HUES6 (cell line): Measurements from ENCODE around the gene RBMS1.

ENCODE experiments used
- H3K27ac ChIP-seq: 2 replicates; pipeline ENCODE4 v1.7.0; 2013; ENCODE audit warnings: low read depth, mild to moderate bottlenecking, low read length, inconsistent platforms
- H3K27me3 ChIP-seq: 2 replicates; pipeline ENCODE4 v1.6.1; 2013; ENCODE audit warnings: low read length; ENCODE audit not compliant: control insufficient read depth, insufficient read depth
- H3K36me3 ChIP-seq: 2 replicates; pipeline ENCODE4 v1.6.1; 2013; ENCODE audit warnings: low read length; ENCODE audit not compliant: control insufficient read depth, insufficient read depth
- H3K4me1 ChIP-seq: 2 replicates; pipeline ENCODE4 v1.6.1; 2013; ENCODE audit warnings: low read length; ENCODE audit not compliant: control insufficient read depth, insufficient read depth
- H3K4me3 ChIP-seq: 2 replicates; pipeline ENCODE4 v1.5.1; 2013; ENCODE audit warnings: low read depth, low read length
- H3K9ac ChIP-seq: one replicate; pipeline ENCODE4 v1.6.1; 2013; ENCODE audit warnings: mild to moderate bottlenecking, low read length
- H3K9me3 ChIP-seq: 2 replicates; pipeline ENCODE4 v1.6.1; 2013; ENCODE audit warnings: low read depth, low read length; ENCODE audit not compliant: control insufficient read depth, insufficient read depth

Gene RBMS1

DNA sequence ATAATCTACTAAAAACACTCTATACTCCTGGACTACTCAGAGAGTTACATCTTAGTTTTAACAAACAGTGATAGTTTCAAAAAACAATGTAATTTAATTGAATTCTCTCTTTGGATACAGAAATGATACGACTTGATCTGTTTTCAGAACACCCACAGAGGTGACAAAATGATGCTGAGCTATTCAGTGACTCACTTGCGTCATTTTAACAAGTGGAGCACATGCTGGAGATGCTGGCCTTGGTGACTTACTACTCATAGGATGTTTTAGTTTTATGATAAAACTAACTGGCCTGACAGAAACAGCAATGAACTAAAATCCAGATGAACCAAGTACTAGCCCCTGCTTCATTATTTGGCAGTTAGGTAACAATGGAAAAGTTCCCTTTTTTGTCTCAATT is 192.2 kb downstream of the RBMS1 start:
- peaks cover 26% of the 10 kb centered on the region for H3K36me3 ChIP-seq
- no peak overlapping the region for H3K9ac ChIP-seq
- no peak overlapping the region for H3K27ac ChIP-seq
- no peaks in the 10 kb centered on the region for H3K27me3 ChIP-seq
- H3K4me1 ChIP-seq = 0 out of 2 replicates have a peak, but pooled peaks cover 4% of the 10 kb centered on the region
- H3K9me3 ChIP-seq = no peaks in the 10 kb centered on the region
- H3K4me3 ChIP-seq = no peak overlapping the region

DNA sequence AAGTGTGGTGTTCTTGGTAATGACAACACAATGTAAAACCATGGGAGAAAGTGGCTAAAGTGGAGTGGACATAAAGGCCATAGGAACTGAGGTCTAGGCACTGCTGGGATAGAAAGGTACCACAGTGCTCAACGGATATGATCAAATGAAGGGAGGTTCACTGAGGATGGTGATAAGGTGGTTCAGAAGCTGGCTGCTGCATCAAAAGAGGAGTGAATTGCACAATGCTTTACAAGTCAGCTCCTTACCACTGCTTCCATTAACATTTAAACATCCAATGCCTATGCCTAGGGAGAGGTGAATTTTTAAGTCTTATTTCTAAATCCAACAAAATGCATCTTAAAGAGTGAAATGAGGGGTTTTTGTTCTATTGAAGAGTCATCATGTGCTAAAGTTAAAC is 193.4 kb downstream of the RBMS1 start:
- Histone ChIP-seq H3K4me1 (0 out of 2 replicates have a peak, but pooled peaks cover 4% of the 10 kb centered on the region), H3K9ac (no peak overlapping the region), H3K36me3 (peaks cover 23% of the 10 kb centered on the region), H3K27me3 (no peaks in the 10 kb centered on the region), H3K27ac (no peak overlapping the region), H3K9me3 (no peaks in the 10 kb centered on the region), H3K4me3 (no peak overlapping the region)

DNA sequence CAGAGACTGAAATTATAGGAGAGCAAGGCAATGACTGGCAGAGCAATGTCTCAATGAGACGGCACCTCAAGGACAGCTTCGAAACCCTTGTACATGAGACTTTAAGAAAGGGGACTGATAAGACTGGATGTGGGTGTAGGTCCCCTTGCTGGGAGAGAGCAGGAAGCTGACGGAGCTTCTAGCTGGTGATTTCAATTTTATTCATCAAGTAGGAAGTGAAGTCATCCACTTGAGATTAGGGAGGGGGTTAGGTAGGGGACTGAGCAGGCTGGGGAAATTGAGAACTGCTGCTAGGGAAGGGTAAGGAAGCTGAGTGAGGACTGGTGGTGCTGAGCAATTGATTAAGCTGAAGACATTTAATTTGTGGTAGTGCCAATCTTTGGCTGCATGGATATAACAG is 194.1 kb downstream of the RBMS1 start:
- Histone ChIP-seq H3K27me3 (no peaks in the 10 kb centered on the region), H3K4me1 (0 out of 2 replicates have a peak, but pooled peaks cover 4% of the 10 kb centered on the region), H3K9ac (no peak overlapping the region), H3K36me3 (peaks cover 22% of the 10 kb centered on the region), H3K9me3 (no peaks in the 10 kb centered on the region), H3K27ac (no peak overlapping the region), H3K4me3 (no peak overlapping the region)

DNA sequence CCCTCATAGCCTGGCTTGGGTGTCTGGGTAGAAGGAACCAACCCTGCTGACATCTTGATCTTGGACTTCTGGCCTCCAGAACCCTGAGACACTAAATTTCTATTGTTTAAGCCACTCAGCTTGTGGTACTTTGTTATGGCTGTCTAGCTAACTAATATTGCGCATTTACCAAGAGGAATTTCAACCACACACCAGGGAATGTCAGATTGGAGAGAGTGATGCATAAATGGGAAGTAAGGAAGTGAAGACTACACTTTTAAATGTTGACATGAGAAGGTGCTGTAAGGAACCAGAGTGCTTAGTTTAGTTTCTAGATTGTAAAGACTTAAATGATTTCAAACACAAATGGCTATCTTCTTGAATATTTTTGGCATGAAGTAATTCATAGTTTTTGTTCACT is 194.6 kb downstream of the RBMS1 start:
- Histone ChIP-seq H3K9ac (no peak overlapping the region), H3K4me1 (0 out of 2 replicates have a peak, but pooled peaks cover 4% of the 10 kb centered on the region), H3K4me3 (no peak overlapping the region), H3K27ac (no peak overlapping the region), H3K9me3 (no peaks in the 10 kb centered on the region), H3K27me3 (no peaks in the 10 kb centered on the region), H3K36me3 (peaks cover 22% of the 10 kb centered on the region)

DNA sequence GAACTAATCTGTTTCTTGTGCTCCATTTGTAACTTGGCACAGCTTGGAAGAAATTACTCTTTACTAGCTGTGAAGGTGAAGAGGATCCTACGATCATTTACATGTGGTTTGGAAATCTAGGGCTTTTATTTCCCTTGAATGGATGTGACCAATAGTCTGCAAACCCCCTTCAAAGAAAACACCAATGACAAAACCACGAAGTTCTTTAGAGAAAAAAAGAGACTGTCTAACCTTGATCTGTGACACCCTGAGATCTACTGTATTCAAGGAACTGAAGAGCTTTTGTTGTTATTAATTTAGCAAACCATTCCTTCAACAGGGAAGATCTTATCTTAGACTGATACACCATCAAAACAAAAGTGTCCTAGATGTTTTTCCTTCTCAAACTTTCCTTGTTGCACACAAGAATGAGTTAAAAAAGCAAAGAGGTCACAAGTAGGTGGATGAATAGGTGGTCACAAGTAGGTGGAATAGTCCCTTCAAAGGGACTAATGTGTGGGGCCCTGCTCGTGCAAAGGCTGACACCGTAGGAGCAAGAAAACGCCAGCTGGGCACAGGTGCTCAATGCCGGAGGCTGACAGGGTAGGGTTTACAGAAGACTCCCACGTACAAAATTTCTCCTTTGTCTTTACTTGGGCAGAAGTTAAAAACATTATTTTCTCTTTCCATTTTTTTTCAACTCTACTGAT is 197.9 kb downstream of the RBMS1 start:
- H3K4me1 ChIP-seq = peaks cover 4% of the 10 kb centered on the region; the same call in 1 of the 2 replicates
- H3K9ac ChIP-seq = no peak overlapping the region
- H3K9me3 ChIP-seq = no peaks in the 10 kb centered on the region
- H3K36me3 ChIP-seq = peaks cover 18% of the 10 kb centered on the region
- no peak overlapping the region for H3K4me3 ChIP-seq
- no peaks in the 10 kb centered on the region for H3K27me3 ChIP-seq
- H3K27ac ChIP-seq = no peak overlapping the region

DNA sequence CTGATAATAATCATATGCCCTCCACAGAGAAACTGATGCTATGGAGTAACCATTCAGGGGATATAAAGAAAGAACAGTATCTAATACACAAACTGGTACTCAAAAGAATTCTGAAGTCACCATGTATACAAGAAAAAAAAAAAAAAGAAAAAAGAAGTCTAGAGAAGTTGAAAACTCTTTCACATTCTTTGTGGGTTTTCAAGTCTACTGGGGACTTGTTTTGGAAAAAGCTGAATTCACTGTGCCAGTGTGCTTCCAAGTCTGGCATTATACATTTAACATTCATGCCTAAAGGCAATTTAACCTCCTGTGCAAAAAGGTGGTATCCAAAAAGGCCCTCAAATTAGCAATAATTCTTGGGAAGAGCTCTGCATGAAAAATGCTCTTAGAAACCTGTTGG is 198.7 kb downstream of the RBMS1 start:
- no peak overlapping the region for H3K9ac ChIP-seq
- H3K27ac ChIP-seq = no peak overlapping the region
- peaks cover 4% of the 10 kb centered on the region; the same call in 1 of the 2 replicates for H3K4me1 ChIP-seq
- H3K9me3 ChIP-seq = no peaks in the 10 kb centered on the region
- no peak overlapping the region for H3K4me3 ChIP-seq
- H3K36me3 ChIP-seq = peaks cover 14% of the 10 kb centered on the region
- no peaks in the 10 kb centered on the region for H3K27me3 ChIP-seq

DNA sequence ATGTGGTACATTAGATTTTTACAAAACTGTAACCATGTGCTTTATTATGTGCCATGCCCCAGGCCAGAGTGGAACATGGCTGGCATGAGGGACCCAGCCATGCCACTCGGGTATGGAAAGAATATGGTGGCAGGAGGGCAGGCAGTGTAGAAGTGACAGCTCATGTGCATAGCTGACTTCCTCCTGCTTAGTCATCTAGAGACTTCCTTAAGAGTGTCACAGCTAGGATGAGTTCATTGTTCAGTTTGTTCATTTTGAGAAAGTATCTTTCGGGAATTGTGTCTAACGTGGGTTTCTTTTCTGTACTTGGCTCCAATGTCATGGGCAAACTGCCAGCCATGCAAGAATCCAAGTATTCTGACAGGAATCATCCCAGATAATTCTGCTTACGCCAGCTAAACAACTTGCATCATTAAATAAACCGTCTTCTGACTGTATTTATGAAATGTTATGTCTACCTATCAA is 199.2 kb downstream of the RBMS1 start:
- no peak overlapping the region for H3K27ac ChIP-seq
- no peak overlapping the region for H3K9ac ChIP-seq
- H3K9me3 ChIP-seq = no peaks in the 10 kb centered on the region
- no peaks in the 10 kb centered on the region; the same call in 1 of the 2 replicates for H3K4me1 ChIP-seq
- no peaks in the 10 kb centered on the region for H3K27me3 ChIP-seq
- H3K4me3 ChIP-seq = no peak overlapping the region
- peaks cover 13% of the 10 kb centered on the region for H3K36me3 ChIP-seq

DNA sequence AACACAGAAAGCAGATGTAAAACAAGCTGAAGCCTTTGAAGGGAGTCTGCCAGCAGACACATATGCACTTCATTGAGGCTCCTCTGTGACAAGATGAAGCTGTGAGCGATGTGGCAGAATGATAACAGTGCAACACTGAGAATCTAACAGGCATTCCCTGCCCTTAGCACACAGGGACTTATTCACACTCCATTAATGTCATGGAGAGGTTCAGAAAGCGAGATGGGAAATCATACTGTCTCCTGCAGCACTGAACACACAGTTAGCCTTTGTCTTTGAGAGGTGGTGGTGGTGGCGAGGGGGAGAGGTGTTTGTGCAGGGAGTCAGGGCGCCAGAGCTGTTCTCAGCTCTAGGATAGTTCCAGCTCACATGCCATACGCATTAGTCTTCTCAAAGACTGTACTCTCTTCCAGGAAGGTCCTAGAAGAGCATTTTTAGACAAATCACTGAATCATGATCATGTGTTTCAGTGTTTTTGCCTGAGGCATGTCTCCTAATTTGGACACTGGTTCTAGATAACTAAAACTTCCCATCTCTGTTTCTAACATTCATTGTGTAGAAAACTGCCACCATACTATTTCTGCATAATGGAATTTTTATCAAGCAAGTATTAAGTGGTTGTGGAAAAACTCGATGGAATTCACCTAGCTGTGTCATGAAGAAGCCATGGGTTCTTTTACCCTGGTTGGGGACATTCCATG is 200.1 kb downstream of the RBMS1 start:
- Histone ChIP-seq H3K36me3 (peaks cover 14% of the 10 kb centered on the region), H3K27me3 (no peaks in the 10 kb centered on the region), H3K27ac (no peak overlapping the region), H3K9me3 (no peaks in the 10 kb centered on the region), H3K9ac (no peak overlapping the region), H3K4me1 (no peaks in the 10 kb centered on the region; the same call in 1 of the 2 replicates), H3K4me3 (no peak overlapping the region)

DNA sequence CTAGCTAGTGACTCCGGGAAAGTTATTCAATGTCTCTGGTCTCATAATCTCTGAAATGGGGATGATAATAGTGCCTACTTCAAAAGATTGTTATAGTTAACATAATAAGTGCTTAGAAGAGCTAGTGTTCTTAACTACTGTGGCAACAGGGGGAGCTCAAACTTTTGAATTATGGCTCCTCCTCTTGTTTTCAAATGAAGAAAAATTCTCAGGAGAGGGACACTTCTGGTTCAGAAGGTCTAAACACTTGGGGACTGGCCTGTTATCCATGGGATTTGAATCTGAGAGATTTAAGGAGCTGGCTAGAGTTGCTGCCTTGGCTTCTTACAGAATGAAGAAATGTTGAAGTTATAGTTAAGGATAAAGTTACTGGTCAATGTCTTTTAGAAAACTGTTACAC is 201.4 kb downstream of the RBMS1 start:
- Histone ChIP-seq H3K9ac (no peak overlapping the region), H3K36me3 (peaks cover 8% of the 10 kb centered on the region; the same call in 1 of the 2 replicates), H3K27me3 (no peaks in the 10 kb centered on the region), H3K27ac (no peak overlapping the region), H3K9me3 (no peaks in the 10 kb centered on the region), H3K4me1 (no peaks in the 10 kb centered on the region; the same call in 1 of the 2 replicates), H3K4me3 (no peak overlapping the region)

DNA sequence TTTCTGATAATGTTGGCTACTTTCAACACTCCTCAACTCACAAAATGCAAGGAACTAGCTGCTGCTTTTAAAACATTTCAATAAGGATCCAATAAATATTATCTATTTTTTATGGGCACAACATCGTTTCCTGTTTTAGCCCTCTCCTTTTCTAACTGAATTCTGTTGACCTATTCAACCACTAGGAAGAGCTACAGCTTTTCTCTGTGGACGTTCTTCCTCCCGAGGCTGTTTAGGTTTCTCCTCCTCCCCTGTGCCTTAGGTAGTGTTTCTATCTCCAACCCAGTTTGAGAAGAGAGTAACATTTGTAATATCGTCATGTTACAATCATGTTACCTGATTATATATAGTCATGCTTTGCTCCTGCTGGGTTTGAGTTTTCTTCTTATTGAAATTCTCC is 202.2 kb downstream of the RBMS1 start:
- H3K27me3 ChIP-seq = no peaks in the 10 kb centered on the region
- no peaks in the 10 kb centered on the region for H3K9me3 ChIP-seq
- H3K4me1 ChIP-seq = no peaks in the 10 kb centered on the region; the same call in 1 of the 2 replicates
- no peak overlapping the region for H3K9ac ChIP-seq
- no peak overlapping the region for H3K4me3 ChIP-seq
- no peak overlapping the region for H3K27ac ChIP-seq
- peaks cover 15% of the 10 kb centered on the region for H3K36me3 ChIP-seq

DNA sequence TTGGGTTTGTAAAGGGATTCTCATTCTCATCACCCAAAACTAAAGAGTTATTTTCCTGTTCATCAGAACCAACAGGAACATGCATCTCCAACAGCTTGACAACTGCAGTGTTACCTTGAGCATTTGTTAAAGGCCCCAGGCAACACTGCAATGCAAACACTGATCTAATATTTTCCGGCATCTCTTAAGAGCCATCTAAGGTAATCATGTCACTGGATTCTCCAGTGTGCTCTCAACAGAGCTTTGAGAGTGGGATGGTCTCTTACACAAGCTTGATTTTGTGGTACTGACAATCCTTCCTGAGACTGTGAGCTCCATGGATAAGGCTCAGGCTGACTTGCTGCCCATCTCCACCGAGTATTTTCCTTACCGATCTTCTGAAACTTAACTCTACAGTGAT is 203.0 kb downstream of the RBMS1 start:
- Histone ChIP-seq H3K27ac (no peak overlapping the region), H3K27me3 (no peaks in the 10 kb centered on the region), H3K9me3 (no peaks in the 10 kb centered on the region), H3K36me3 (peaks cover 16% of the 10 kb centered on the region), H3K4me1 (no peaks in the 10 kb centered on the region; the same call in 1 of the 2 replicates), H3K9ac (no peak overlapping the region), H3K4me3 (no peak overlapping the region)
